ENCODE measurements around the gene SETBP1.
A peak's percentile ranks its signal among the peaks of the same experiment; 100 is the strongest.
"Not testable (repeated sequence)": the region's sequence is repeated elsewhere in the genome, so short reads cannot be mapped to it uniquely, and the experiment has no call there.

The SETBP1 gene

GRCh38 chr18:44791520-44791919 is 110.8 kb downstream of the SETBP1 start:
- DNase-seq (ENCODE audit: low spot score) = no peak

- no peak for DNase-seq (ENCODE audit: low spot score)
Observed at GRCh38 chr18:44792456-44793061, 111.9 kb downstream of the SETBP1 start.

- peak; percentile 38 for DNase-seq (ENCODE audit: low spot score)
Observed at GRCh38 chr18:44793194-44793593, 112.5 kb downstream of the SETBP1 start.

GRCh38 chr18:44793685-44794084 is 113.0 kb downstream of the SETBP1 start:
- no peak for DNase-seq (ENCODE audit: low spot score)

- no peak for DNase-seq (ENCODE audit: low spot score)
Observed at GRCh38 chr18:44795241-44795640, 114.6 kb downstream of the SETBP1 start.

- no peak for DNase-seq (ENCODE audit: low spot score)
Observed at GRCh38 chr18:44796429-44797428, 116.0 kb downstream of the SETBP1 start.

- no peak for DNase-seq (ENCODE audit: low spot score)
Observed at GRCh38 chr18:44798433-44799048, 117.9 kb downstream of the SETBP1 start.

- DNase-seq (ENCODE audit: low spot score) = no peak
Observed at GRCh38 chr18:44799382-44799906, 118.8 kb downstream of the SETBP1 start.

GRCh38 chr18:44799907-44800421 is 119.3 kb downstream of the SETBP1 start:
- no peak for DNase-seq (ENCODE audit: low spot score)

- not testable (repeated sequence) for DNase-seq (ENCODE audit: low spot score)
Observed at GRCh38 chr18:44800766-44801165, 120.1 kb downstream of the SETBP1 start.

GRCh38 chr18:44801781-44802180 is 121.1 kb downstream of the SETBP1 start:
- no peak for DNase-seq (ENCODE audit: low spot score)

- DNase-seq (ENCODE audit: low spot score) = no peak
Observed at GRCh38 chr18:44802508-44802907, 121.8 kb downstream of the SETBP1 start.

- DNase-seq (ENCODE audit: low spot score) = no peak
Observed at GRCh38 chr18:44803019-44803650, 122.4 kb downstream of the SETBP1 start.

GRCh38 chr18:44804033-44804432 is 123.3 kb downstream of the SETBP1 start:
- DNase-seq (ENCODE audit: low spot score) = no peak

- no peak for DNase-seq (ENCODE audit: low spot score)
Observed at GRCh38 chr18:44805176-44805575, 124.5 kb downstream of the SETBP1 start.

- DNase-seq (ENCODE audit: low spot score) = no peak
Observed at GRCh38 chr18:44805643-44806042, 125.0 kb downstream of the SETBP1 start.

- no peak for DNase-seq (ENCODE audit: low spot score)
Observed at GRCh38 chr18:44807766-44808165, 127.1 kb downstream of the SETBP1 start.

GRCh38 chr18:44811572-44812125 is 131.0 kb downstream of the SETBP1 start:
- DNase-seq (ENCODE audit: low spot score) = no peak

- no peak for DNase-seq (ENCODE audit: low spot score)
Observed at GRCh38 chr18:44812426-44812825, 131.7 kb downstream of the SETBP1 start.

- no peak for DNase-seq (ENCODE audit: low spot score)
Observed at GRCh38 chr18:44813586-44813985, 132.9 kb downstream of the SETBP1 start.

- DNase-seq (ENCODE audit: low spot score) = no peak
Observed at GRCh38 chr18:44815108-44815507, 134.4 kb downstream of the SETBP1 start.

All from SK-N-DZ (cell line).